GM18858 (cell line): ENCODE results near the gene DUSP18.
"Not testable (repeated sequence)": the region's sequence is repeated elsewhere in the genome, so short reads cannot be mapped to it uniquely, and the experiment has no call there.

Experiments used
- ATAC-seq: cut with Tn5 transposase; IDR thresholded peaks from one replicate; pipeline ENCODE4 v1.9.1; 2021; ENCODE audit not compliant: unreplicated experiment

DUSP18 gene

DNA sequence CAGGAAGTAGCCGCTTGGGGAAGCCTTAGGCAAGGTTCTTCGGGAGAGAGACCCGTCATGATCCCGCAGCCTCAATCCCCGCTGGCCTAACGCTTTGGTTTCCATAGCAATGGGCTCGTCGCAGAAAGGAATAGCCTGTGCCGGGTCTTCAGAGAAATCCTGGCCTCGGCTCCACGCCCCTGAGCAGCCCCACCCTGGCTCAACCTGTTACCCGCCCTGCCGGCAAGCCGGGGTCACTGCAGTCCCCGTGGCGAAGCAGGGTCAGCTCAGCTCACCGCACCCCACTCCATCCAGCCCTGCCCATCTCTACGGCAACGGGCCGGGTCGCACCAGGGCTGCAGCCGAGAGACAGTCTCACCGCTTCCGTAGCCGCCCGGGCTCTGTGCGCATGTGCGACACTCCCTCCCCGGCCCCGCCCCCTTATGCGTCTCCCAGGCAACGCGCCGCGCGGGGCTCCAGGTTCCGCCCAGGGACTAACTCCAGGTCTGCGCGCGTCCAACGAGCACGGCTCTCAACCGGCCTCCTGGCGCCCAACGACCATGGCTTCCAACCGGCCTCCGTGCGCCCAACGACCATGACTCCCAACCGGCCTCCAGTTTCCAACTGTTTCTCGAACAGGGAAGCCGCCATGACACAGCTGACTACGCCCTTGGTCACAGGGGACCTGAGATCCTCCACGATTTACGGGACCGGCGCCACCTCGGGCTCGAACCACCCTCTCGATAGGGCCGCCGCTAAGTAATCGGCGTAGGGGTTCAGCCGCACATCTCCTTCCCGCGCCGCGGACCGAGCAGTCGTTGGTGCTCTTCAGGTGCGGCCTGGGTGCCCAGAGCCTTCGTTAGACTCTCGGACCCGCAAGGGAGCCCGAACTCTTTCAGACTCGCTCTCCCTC lies at the start of gene DUSP18:
Gene DUSP18, minus strand, starts transcription at position 382 of the 892 bp plus-strand sequence. CDS start 3,872 bp downstream, outside the sequence.
- peak; percentile 62 for ATAC-seq

DNA sequence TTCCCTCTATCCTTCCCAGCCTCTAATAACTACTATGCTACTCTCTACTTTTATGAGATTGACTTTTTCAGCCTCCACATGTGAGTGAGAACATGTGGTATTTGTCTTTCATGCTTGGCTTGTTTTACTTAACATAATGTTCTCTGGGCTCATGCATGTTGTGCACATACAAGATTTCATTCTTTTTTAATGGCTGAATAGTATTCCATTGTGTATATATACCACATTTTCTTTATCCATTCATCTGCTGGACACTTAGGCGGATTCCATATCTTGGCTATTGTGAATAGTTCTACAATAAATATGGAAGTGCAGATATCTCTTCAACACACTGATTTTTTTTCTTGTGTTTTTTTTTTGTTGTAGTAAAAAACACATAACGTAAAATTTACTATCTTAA lies 46.4 kb upstream of the DUSP18 start:
- ATAC-seq, result no peak

DNA sequence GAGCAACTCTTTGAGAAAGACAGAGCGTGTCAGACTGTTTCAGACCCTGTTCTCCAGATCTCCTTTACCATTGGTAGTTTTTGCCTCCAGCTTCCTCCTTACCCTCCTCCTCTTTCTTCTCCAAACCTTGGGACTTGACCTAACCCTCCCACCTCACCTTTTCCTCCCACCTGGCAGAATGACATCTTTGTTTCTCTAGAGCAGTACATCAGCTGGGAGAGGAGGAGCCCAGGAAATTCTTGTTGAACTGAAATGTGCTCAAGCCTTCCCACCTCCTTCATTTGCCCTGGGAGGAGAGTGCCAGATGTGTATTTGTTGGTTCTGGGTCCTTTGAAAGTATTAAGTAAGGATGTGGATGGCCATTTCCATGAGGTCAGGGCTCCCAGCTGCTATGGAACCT lies 44.4 kb upstream of the DUSP18 start:
- no peak for ATAC-seq

DNA sequence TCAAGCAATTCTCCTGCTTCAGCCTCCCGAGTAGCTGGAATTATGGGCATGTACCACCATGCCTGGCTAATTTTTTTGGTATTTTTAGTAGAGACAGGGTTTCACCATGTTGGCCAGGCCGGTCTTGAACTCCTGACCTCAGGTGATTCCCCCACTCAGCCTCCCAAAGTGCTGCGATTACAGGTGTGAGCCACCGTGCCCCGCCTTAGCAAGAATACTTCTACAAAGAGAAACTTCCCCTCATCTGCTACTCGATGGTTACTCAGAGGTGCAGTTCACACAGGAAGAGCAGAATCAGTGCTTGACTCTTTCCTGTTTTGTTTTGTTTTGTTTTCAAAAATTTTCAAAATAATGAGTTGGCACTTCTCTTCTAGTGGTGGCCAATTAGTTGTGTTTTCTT lies 42.3 kb upstream of the DUSP18 start:
- ATAC-seq, result not testable (repeated sequence)

DNA sequence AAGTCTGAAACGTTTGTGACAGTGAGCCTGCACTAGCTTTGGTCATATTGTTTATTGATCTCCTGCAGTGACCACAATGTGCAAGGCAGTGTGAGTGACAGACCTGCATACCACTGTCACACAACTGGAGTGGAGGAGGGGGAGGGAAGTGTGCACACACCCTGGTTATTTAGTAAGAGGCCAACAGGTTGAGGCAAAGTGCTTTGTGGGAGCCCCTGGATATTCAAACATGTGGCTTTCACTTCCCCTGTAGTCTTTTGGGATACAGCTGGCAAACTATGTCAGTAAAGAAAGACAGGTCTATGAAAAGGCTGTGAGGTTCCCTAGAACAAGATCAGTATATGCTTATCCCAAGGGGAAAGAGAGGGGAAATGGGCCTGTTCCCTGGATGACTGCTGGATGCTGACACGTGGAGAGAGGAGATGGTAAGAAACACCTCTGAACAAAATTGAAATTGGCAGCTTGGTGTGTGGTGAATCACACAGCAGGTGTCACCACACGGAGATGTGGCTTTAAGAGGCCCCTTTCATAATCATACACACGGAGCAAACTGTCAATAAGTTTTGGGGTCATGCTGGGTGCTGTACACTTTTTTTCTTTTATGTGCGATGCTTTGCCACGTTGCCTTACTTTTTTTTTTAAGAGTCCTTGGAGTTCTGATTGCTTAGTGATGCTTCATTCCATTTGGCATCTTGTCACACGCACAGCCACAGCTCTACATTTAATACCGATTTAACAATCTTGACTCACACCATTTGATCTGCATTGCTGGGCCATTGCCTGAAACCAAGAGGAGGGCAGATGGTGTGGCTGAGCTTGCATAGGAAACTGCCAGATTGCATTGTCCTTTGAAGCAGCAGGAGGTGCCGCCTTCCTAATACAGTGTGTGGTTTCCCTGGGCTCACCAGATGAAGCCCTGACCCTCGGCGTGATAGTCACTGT lies 38.3 kb upstream of the DUSP18 start:
- no peak for ATAC-seq

DNA sequence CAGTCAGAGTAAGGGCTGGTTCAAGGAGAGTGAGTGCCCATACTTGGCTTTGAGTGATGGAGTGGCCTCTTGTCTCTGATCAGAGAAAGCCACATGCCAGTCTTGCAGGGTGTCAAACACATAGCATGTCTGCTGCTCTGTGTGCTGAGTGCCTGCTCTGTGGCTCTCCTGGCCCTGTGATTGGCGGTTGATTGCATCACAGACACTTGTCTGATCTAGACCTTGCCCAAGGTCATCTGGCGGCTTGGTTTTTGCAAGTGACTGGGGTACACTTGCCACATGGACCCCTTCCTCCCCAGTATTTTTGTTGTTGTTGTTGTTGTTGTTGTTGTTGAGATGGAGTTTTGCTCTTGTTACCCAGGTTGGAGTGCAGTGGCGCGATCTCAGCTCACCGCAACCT lies 37.3 kb upstream of the DUSP18 start:
- no peak for ATAC-seq

DNA sequence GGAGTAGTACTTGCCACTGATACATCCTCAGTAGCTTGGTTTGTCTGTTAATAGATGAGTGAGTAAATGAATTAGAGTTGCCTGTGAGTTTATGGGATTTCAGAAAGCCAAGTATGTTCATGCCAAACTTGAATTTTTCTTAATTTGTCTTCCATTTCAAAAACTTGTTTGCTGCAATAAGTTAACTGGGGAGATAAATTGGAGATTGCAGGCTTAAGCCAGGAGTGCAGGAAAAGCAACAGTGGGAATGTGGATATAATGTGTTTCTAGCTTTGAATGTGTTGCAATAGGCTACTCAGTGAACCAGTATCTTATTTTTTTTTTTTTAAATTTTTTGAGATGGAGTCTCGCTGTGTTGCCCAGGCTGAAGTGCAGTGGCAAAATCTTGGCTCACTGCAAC lies 35.2 kb upstream of the DUSP18 start:
- no peak for ATAC-seq

DNA sequence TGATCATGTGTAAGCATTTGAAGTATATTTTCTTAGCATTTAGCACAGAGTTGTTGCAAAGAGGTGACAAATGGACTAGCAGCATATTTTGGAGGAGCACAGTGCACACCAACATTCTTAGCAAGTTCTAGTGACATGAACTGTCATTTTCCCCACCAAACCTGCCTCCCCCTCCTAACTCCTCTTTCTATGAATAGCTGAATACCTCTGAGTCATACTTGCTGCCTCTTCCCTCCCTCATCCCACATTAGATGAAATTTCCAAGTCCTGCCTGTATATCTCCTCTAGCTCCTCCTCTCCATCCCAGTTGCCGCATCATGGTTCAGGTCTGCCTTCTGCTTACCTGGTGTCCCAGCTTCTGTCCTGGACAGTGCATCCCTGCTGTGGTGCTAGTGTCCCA lies 34.2 kb upstream of the DUSP18 start:
- no peak for ATAC-seq

DNA sequence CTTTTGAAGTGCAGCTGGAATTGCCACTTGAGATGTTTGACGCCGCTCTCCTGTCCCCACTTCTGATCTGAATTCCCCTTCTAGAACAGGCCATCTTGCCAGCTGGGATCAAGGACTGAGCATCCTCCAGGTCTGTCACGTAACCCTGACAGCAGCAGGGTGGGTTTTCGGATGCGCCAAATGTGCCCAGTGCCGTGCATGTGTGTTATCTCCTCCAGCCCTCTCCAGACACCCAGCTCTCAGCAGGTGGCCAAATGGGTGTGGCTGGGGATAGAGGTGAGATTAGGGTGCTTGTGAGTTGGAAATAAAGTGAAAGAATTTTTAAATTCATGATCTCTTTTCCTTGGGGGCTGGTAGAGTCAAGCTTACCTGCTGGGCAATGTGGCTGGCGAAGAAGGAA lies 30.3 kb upstream of the DUSP18 start:
- no peak for ATAC-seq

DNA sequence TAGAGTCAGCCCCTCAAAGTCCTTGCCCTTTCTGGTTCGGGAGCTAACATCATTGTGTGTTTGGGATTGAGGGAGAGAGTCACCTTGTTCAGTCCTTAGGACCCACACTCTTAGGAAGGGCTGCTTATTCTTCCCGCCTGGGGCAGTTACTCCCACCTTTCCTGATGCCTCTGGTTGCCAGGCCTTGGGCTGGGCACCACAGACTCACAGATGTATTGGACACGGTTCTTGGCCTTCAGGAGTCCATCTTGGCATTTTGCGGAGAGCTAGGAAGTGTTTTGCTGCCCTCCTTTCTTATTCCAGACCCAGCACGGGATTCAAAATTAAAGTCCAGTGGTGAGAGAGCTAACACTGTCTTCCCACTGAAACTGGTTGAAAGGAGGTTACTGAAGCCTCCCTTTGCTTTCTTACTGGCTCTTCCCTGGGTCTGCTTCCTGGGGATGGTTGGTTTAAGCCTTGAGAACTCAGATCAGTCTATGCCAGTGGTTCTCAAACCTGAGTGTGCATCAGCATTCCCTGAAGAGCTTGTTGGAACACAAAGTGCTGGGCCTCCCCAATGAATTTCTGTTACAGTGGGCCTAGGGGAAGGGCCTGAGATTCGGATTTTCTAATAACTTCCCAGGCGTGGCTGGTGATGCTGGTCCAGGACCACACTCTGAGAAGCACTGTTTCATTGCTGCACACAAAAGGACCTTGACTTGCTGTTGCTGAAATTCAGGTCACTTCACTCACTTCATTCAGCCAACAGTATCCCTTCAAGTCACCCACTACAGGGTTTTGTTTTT lies 28.4 kb upstream of the DUSP18 start:
- no peak for ATAC-seq

DNA sequence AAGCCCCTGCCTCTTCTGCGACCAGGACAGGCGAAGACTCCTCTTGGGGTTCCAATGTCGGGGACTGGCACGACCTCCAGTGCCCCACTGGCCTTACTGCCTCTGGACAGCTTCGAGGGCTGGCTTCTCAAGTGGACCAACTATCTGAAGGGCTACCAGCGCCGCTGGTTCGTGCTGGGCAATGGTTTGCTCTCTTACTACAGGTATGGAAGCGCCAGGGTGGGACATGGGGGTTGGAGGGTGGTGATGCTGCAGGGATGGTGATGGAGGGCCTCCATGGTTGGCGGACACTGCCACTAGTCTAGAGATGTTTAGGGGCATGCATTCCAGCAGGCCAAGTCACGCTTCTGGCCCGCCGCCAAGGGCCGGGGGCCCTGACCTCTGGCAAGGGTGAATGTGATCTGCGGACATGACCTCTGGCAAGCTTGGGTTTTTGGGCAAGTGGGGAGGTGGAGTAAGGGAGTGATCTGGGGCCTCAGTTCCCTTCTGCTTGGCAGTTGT lies 27.7 kb upstream of the DUSP18 start:
- no peak for ATAC-seq

DNA sequence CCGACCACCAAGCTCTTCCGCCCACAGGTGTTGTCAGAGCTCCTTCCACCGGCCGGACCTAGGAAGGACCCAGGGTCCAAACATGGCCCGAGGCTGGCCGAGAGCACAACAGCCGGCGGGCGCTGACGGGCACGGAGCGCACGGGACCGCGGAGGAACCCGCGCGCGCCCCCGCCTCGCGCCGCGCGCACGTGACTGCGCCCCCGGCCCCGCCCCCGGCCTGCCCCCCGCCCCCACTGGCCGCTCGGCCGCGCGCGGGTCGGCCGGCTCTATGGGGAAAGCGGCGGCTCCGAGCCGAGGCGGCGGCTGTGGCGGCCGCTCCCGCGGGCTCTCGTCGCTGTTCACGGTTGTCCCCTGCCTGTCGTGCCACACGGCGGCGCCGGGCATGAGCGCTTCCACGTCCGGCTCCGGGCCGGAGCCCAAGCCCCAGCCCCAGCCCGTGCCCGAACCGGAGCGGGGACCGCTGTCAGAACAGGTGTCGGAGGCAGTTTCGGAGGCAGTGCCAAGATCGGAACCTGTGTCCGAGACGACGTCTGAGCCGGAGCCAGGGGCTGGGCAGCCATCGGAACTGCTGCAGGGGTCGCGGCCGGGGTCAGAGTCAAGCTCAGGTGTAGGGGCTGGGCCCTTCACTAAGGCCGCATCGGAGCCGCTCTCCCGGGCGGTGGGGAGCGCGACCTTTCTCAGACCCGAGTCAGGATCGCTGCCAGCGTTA lies 27.1 kb upstream of the DUSP18 start, which contains the start of gene OSBP2:
Gene OSBP2, plus strand, starts transcription at position 235 of the 711 bp plus-strand sequence. Its CDS starts 36 bp downstream, at position 271.
- ATAC-seq, result no peak

DNA sequence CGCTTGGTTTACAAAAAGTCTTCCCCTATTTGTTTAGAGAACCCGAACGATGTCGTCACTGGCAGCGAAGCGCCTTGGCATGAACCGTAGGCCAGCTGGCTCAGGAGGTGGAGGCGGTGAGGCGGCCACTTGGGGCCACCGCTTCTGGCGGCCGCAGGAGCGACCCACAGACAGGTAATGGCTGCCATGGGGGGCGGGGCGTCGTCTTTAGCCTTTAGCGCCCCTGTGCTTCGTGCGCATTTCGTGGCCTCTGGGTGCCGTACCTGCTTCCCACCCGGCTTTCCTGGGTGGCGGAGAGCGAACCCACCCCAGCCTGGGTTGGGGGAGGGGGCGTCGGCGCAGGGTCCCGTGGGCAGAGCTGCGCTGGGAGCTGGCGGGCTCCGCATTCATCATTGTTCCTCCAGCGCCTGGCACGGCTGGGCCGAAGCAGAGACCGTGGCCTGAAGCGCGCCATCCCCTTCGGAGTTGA lies 26.5 kb upstream of the DUSP18 start:
- no peak for ATAC-seq

DNA sequence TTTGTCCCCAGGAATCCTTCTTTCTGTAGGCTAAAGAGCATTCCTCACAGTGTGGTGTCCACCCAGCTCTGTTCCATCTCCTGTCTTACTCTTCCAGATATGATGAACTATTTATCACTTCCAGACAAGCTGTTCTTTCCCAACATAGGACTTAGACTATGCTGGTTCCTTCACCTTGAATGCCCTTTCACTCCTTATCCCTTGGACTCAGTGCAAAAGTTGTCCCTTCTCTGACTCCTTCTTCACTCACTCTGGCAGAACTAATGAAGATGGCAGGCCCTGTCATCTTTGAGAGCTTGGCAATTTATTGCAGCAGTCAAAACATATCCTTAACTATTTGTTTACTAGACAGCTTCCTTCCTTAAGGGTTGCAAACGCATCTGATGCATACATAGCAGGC lies 23.5 kb upstream of the DUSP18 start:
- no peak for ATAC-seq

DNA sequence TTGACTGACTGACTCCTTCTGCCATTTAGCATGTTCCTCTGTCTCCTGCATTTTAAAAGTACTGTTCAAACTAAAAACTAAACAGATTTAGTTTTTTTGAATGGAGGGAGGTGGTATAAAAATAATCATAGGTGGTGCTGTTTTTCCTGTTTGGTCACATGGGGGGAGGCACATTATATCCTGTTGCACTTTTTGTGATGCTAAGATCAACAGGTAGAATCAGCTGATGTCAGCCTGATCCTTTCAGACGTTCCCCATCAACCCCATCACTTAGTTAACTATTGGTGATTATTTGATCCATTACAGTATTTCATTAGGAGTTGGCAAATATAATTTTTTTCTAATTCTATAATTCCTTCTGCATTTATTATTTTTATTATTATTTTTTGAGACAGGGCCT lies 21.9 kb upstream of the DUSP18 start:
- no peak for ATAC-seq

DNA sequence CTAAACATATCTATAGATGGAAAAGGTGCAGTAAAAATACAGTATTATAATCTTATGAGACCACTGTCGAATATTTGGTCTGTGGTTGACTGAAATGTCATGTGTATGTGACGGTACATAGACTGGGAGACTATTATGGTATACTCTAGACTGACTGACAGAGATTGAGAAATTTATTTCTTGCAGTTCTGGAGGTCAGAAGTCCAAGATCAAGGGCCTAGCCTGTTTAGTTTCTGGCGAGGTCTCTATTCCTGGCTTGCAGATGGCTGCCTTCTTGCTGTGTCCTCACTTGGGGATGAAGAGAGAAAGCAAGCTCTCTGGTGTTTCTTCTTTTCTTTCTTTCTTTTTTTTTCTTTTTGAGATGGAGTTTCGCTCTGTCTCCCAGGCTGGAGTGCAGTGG lies 19.7 kb upstream of the DUSP18 start:
- ATAC-seq, result no peak

DNA sequence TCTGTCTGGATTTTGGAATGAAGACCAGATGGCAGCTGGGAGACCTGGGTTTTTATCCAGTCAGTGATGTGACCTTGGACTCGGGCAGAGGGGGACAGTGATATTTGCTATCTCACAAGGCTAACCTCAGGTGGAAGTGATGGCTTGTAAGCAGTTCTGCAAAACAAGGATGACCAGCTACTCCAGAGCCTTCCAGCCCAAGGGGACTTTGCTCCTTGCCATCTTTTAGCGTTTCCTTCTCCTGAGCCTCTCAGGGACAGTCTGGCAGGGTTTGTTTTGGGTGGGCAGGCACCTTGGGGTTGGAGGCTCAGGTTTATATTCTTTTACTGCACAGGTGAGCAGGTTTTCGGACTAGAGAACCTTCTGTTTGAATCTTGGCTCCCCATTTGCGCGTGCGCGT lies 17.5 kb upstream of the DUSP18 start:
- no peak for ATAC-seq

DNA sequence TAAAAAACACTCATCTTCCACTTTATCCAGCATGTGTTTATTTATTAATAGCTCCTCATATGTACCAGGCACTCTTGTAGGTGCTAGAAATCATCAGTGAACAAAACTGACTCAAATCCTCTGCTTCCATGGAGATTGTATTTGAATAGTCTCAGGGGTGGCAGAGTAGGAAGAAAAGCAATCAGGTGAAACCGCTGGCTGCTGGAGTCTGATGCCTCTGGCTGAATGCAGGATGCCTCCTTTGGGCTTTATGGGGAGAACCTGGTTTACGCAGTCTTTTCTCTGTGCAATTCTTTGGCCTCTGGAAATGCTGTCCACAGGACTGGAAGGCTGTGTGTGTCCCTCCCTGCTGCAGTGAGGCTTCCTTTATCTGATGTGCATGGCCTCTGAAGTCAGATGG lies 14.2 kb upstream of the DUSP18 start:
- no peak for ATAC-seq

DNA sequence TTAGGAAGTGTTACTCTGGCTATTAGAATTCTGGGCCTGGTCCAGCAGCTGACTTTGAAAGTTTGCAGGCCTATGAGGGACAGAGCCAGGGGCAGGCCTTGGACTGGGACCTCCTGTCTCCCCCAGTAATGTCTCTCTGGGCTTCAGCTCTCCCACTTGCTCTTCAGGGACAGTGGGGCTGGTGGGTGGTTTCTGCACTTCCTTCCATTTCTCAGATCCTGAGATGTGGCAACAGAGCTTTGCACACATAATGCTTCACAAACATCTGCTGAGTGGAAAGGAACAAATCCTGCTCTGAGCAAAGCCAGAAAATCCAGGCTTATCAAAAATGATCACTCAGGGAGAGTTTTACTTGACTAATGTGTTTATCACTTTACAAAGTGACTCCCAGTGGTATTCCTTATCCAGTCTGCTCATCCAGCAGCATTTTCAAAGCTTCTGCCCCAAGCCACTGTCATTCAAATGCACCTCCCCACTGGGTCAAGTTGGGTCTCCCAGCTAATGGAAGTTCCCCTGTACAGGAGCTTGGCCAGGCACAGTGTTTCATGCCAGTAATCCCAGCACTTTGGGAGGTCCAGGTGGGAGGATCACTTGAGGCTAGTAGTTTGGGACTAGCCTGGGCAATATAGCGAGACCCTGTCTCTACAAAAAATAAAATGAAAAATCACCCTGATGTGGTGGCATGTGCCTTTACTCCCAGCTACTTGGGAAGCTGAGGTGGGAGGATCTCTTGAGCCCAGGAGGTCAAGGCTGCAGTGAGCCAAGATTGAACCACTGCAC lies 13.5 kb upstream of the DUSP18 start:
- ATAC-seq, result no peak
